GM19099 (cell line): ENCODE measurements around the gene LAMB4.

ENCODE experiments used
- POLR2A ChIP-seq: IDR thresholded peaks from 3 replicates; pipeline ENCODE4 v1.6.1; 2011; ENCODE audit warnings: low read depth; ENCODE audit not compliant: insufficient read length; ENCODE audit errors: extremely low read depth

Gene LAMB4

DNA sequence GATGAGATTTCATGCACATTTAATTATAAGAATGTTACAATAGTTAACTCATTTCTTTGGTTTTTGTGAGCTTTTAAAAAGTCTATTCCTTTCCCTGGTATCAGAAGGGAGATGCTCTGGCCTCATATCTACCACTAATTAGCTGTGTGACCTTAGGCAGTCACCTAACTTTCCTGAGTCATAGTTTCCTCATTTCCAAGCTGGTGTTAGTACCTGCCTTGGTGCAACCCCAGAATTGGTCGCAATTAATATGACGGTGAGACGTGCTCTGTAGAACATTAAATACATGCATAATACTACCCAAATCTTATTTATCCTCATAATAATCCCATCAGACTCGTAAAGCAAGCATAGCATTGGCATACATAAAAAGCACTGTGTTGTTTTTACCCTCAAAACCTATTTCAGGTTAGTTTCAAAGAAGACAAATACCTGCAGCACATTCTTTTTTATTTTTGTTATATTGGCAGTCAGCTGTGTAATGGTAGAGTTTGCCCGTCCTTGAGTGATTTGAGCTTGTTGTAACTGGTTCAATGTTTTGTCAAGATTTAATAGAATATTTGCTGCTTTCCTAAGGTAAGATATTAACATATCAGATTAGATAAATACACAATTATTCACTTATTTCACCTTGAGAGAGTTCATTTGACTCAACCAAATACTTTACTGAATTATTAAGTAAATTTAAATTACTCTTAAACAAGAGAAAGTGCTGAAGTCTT, 96.2 kb downstream of the LAMB4 start:
- no peak for TF ChIP-seq POLR2A

- TF ChIP-seq POLR2A, result no peak
Measured at GRCh38 chr7:108030516-108030915, 99.6 kb downstream of the LAMB4 start.

- no peak for TF ChIP-seq POLR2A
Measured at GRCh38 chr7:108029034-108029433, 101.1 kb downstream of the LAMB4 start.

- TF ChIP-seq POLR2A, result no peak
Measured at GRCh38 chr7:108028111-108028510, 102.0 kb downstream of the LAMB4 start.

DNA sequence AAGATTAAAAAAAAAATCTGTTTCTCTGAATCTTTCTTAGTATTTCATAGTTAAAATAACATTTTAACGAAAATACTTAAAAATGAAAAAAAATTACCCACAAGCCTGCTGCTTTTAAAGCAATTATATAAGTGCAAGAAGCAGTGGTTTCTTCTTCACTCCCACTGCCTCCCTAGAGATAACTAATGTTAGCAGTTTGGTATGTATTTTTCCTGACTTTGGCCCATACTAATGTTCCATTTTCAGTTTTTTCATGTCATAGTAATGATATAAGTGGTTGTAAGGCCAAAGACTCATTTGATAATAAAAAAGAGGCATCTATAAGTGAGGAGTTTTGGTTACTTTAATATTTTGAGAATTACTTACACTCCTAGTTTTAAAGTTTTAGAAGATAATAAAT, 102.9 kb downstream of the LAMB4 start:
- no peak for TF ChIP-seq POLR2A

- no peak for TF ChIP-seq POLR2A
Measured at GRCh38 chr7:108026647-108027046, 103.5 kb downstream of the LAMB4 start.

DNA sequence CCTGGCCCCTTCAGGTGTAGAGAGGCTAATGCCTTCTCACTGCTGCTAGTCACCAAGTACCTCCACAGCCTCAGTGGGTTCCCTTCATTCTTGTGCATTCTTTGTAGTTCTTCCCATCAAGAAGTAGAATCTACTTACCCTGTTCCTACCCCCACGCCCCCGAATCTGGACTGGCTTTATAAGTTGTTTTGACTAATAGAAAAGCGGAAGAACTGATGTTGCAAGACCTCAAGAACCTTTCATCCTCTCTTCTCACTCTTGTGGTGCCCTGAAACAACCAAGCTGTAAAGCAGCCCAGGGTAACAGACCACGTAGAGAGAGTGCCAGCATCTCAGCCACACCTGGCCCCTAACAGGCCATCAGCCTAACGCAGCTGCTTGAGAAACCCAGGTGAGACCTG, 104.0 kb downstream of the LAMB4 start:
- no peak for TF ChIP-seq POLR2A

- TF ChIP-seq POLR2A, result no peak
Measured at GRCh38 chr7:108024538-108024937, 105.6 kb downstream of the LAMB4 start.

DNA sequence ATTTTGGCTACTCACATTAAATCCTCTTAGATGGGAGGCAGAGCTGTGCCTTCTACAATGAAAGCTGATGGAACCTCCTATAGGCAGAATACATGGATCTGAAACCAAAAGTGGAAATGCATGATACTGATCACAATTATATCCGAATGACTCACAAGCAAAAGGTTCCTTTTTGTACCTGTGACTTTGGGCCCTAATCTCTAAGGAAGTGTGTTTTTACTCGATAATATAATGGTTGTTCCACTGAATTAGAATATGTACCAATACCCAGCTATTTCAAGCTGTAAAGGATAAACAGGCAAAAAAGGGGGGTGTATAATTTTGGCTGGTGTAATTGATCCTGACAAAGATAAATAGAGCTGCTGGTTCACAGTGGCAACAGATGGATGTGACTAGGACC, 109.6 kb downstream of the LAMB4 start:
- TF ChIP-seq POLR2A, result no peak

- no peak for TF ChIP-seq POLR2A
Measured at GRCh38 chr7:108018668-108019067, 111.5 kb downstream of the LAMB4 start.

GRCh38 chr7:108017776-108018151, 112.4 kb downstream of the LAMB4 start:
- no peak for TF ChIP-seq POLR2A

GRCh38 chr7:108016841-108017775, 113.1 kb downstream of the LAMB4 start:
- no peak for TF ChIP-seq POLR2A

- TF ChIP-seq POLR2A, result no peak
Measured at GRCh38 chr7:108015740-108016139, 114.4 kb downstream of the LAMB4 start.

- TF ChIP-seq POLR2A, result no peak
Measured at GRCh38 chr7:108014747-108015682, 115.1 kb downstream of the LAMB4 start.

DNA sequence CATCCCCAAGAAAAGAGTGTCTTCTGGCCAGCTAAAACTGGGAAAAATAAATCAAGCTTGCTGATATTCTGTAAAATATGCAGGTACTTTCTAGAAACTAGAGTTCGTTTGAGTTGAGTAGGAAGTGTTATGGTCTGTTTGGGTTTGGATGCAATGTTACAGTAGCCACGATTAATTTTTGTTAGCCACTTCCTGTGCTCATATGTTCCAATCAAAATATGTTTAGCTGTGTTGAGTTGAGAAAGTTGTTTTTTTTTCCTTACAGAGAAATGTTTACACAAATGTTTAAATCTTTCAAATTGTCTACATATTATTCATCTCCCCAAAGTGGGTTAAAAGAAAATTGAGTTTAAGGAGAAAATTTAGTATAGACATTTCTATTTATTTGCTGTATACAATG, 115.9 kb downstream of the LAMB4 start:
- no peak for TF ChIP-seq POLR2A
